ENCODE data around the gene INSL4.

The INSL4 gene

GRCh38 chr9:5231212-5231611, at the start of gene INSL4:
TSS of gene INSL4 (plus strand) at chr9:5231419. CDS start at chr9:5231524, 105 bp downstream.
- DNase-seq: no peak

GRCh38 chr9:5184776-5185175, 46.4 kb upstream of the INSL4 start:
- no peak for DNase-seq

GRCh38 chr9:5185220-5185840, 45.9 kb upstream of the INSL4 start, which contains the start of gene INSL6:
TSS of gene INSL6 (minus strand) at chr9:5185639. CDS start at chr9:5185602, 37 bp downstream.
- DNase-seq: no peak

- DNase-seq: peak; percentile 78
Measured at GRCh38 chr9:5186416-5187169, 44.6 kb upstream of the INSL4 start.

GRCh38 chr9:5188060-5188984, 42.9 kb upstream of the INSL4 start:
- no peak for DNase-seq

- DNase-seq: no peak
Measured at GRCh38 chr9:5191985-5192384, 39.2 kb upstream of the INSL4 start.

- no peak for DNase-seq
Measured at GRCh38 chr9:5193345-5193744, 37.9 kb upstream of the INSL4 start.

- DNase-seq: no peak
Measured at GRCh38 chr9:5195463-5195862, 35.8 kb upstream of the INSL4 start.

- no peak for DNase-seq
Measured at GRCh38 chr9:5205071-5205470, 26.1 kb upstream of the INSL4 start.

GRCh38 chr9:5230554-5230953, 665 bp upstream of the INSL4 start:
- no peak for DNase-seq

GRCh38 chr9:5263351-5264218, 32.4 kb downstream of the INSL4 start:
- DNase-seq: peak; percentile 8

- no peak for DNase-seq
Measured at GRCh38 chr9:5264219-5264595, 33.0 kb downstream of the INSL4 start.

- DNase-seq: no peak
Measured at GRCh38 chr9:5265939-5266338, 34.7 kb downstream of the INSL4 start.

GRCh38 chr9:5269249-5269715, 38.1 kb downstream of the INSL4 start:
- DNase-seq: no peak

GRCh38 chr9:5274770-5275169, 43.6 kb downstream of the INSL4 start:
- DNase-seq: no peak

GRCh38 chr9:5278486-5278885, 47.3 kb downstream of the INSL4 start:
- no peak for DNase-seq
